Measurements from ENCODE around the gene KCNK6. TPM values are rescaled to one million over a fixed set of nuclear protein-coding genes. Genes with fewer than 3 reads are reported as not detected.

KCNK6 gene
- total RNA-seq, 3 donors from 2014 or later = 3.5 to 5.1 (median 3.6) TPM

- intact Hi-C loops (cut with DNase I; ENCODE audit: low total_unique reads) = loop anchor here (10.0 kb wide), 1 partner anchor 566 kb away; the partner anchor contains the start of gene ZNF573
- Histone ChIP-seq H3K27me3 (no peaks in the 10 kb centered on the region), H3K4me3 (no peak overlapping the region), H3K4me1 (no peaks in the 10 kb centered on the region), H3K36me3 (no peaks in the 10 kb centered on the region), H3K27ac (no peak overlapping the region), H3K9me3 (no peaks in the 10 kb centered on the region)
- no peak for TF ChIP-seq POLR2AphosphoS5 (IDR thresholded peaks at IDR 0.05)
- TF ChIP-seq POLR2A (IDR thresholded peaks at IDR 0.05) = no peak
- TF ChIP-seq CTCF (IDR thresholded peaks at IDR 0.05) = no peak
- DNase-seq (ENCODE audit: low spot score in 2 of 2) = no peak
These were observed 21.3 kb downstream of the KCNK6 start for GRCh38 chr19:38340927-38341326.

- TF ChIP-seq POLR2AphosphoS5 (IDR thresholded peaks at IDR 0.05) (no peak), POLR2A (IDR thresholded peaks at IDR 0.05) (no peak), CTCF (IDR thresholded peaks at IDR 0.05) (no peak)
- no peak overlapping the region for H3K4me3 ChIP-seq
These were observed 27.2 kb downstream of the KCNK6 start for GRCh38 chr19:38346837-38347236.

GRCh38 chr19:38350883-38351282 lies 31.2 kb downstream of the KCNK6 start:
- Histone ChIP-seq H3K27ac (no peak overlapping the region), H3K36me3 (no peaks in the 10 kb centered on the region), H3K27me3 (peaks cover 0 to 11% of the 10 kb centered on the region in 2 donors), H3K4me1 (no peaks in the 10 kb centered on the region), H3K9me3 (no peaks in the 10 kb centered on the region), H3K4me3 (no peak overlapping the region)
- no peak for DNase-seq (ENCODE audit: low spot score in 2 of 2)
- intact Hi-C loops (cut with DNase I; ENCODE audit: low total_unique reads) = no loop called here
- TF ChIP-seq POLR2A (IDR thresholded peaks at IDR 0.05) (no peak), POLR2AphosphoS5 (IDR thresholded peaks at IDR 0.05) (no peak), CTCF (IDR thresholded peaks at IDR 0.05) (no peak)

More at GRCh38 chr19:38346837-38347236, 27.2 kb downstream of the KCNK6 start:
- intact Hi-C loops (cut with DNase I; ENCODE audit: low total_unique reads) = loop anchor here (10.0 kb wide), 1 partner anchor 572 kb away; the partner anchor contains the start of gene ZNF573
- H3K27ac ChIP-seq = no peak overlapping the region
- no peaks in the 10 kb centered on the region for H3K36me3 ChIP-seq
- no peaks in the 10 kb centered on the region for H3K27me3 ChIP-seq
- DNase-seq (ENCODE audit: low spot score in 2 of 2) = no peak
- no peaks in the 10 kb centered on the region for H3K9me3 ChIP-seq
- no peaks in the 10 kb centered on the region for H3K4me1 ChIP-seq

GRCh38 chr19:38351865-38352395 lies 32.3 kb downstream of the KCNK6 start:
- DNase-seq (ENCODE audit: low spot score in 2 of 2) = no peak

More at GRCh38 chr19:38351865-38352395, 32.3 kb downstream of the KCNK6 start:
- intact Hi-C loops (cut with DNase I; ENCODE audit: low total_unique reads) = no loop called here
- TF ChIP-seq POLR2AphosphoS5 (IDR thresholded peaks at IDR 0.05) (no peak), POLR2A (IDR thresholded peaks at IDR 0.05) (no peak), CTCF (IDR thresholded peaks at IDR 0.05) (no peak)
- Histone ChIP-seq H3K4me1 (no peaks in the 10 kb centered on the region), H3K27me3 (peaks cover 0 to 21% of the 10 kb centered on the region in 2 donors), H3K27ac (no peak overlapping the region), H3K9me3 (no peaks in the 10 kb centered on the region), H3K4me3 (no peak overlapping the region), H3K36me3 (no peaks in the 10 kb centered on the region)

All from breast epithelium (tissue), 4 donors.